Stomach (tissue), 4 donors: ENCODE data around the gene MSTN.

Experiments
- POLR2A ChIP-seq, 4 donors: fragments of 450-650 bp; IDR thresholded peaks; one replicate each; pipeline ENCODE4 v1.6.1; 2016; ENCODE audit warnings: antibody characterized with exemption in 4 of 4, control low read depth in 2 of 4, mild to moderate bottlenecking in 1 of 4, moderate library complexity in 1 of 4
- TF ChIP-seq, protein P1 (sequence below), 7 experiments: fragments of 450-650 bp in 4 of 7; fragments of 200-600 bp in 3 of 7; sonication (generic) in 3 of 7; IDR thresholded peaks; one replicate each; pipeline ENCODE4 v1.5.1; 2016 to 2019; ENCODE audit warnings: antibody characterized with exemption in 7 of 7, control low read depth in 2 of 7, mild to moderate bottlenecking in 1 of 7

DNA sequence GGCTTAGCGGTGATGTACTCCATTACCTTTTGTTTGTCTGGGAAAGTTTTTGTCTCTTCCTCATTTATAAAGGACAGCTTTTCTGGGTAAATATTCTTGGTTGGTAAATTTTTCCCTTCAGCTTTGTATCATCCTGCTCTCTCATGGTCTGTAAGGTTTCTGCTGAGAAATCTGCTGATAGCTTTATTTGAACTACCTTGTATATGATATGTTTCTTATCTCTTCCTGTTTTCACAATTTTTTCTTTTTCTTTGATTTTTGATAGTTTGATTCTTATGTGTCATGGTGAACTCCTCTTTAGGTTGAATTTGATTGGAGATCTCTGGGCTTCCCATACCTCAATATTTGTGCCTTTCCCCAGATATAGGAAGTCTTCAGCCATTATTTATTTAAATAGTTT, 44.7 kb downstream of the MSTN start:
- TF ChIP-seq, protein P1, sequence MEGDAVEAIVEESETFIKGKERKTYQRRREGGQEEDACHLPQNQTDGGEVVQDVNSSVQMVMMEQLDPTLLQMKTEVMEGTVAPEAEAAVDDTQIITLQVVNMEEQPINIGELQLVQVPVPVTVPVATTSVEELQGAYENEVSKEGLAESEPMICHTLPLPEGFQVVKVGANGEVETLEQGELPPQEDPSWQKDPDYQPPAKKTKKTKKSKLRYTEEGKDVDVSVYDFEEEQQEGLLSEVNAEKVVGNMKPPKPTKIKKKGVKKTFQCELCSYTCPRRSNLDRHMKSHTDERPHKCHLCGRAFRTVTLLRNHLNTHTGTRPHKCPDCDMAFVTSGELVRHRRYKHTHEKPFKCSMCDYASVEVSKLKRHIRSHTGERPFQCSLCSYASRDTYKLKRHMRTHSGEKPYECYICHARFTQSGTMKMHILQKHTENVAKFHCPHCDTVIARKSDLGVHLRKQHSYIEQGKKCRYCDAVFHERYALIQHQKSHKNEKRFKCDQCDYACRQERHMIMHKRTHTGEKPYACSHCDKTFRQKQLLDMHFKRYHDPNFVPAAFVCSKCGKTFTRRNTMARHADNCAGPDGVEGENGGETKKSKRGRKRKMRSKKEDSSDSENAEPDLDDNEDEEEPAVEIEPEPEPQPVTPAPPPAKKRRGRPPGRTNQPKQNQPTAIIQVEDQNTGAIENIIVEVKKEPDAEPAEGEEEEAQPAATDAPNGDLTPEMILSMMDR (IDR thresholded peaks at IDR 0.05), result no peak
- no peak for TF ChIP-seq POLR2A (IDR thresholded peaks at IDR 0.05)
